HepG2 (cell line): ENCODE data around the gene ZFHX3.
A peak's percentile ranks its signal among the peaks of the same experiment; 100 is the strongest.

Source experiments
- CTCF ChIP-seq: sonication (generic); formaldehyde crosslinking; IDR thresholded peaks from 2 replicates; pipeline ENCODE4 v1.5.0; 2020; ENCODE audit warnings: mild to moderate bottlenecking, missing genetic modification reagents, moderate library complexity
- DPF2 ChIP-seq: sonication (generic); formaldehyde crosslinking; IDR thresholded peaks from 2 replicates; pipeline ENCODE4 v1.4.0; 2020; ENCODE audit warnings: mild to moderate bottlenecking, low read depth, missing genetic modification reagents, borderline replicate concordance
- ELF4 ChIP-seq: sonication (generic); formaldehyde crosslinking; IDR thresholded peaks from 2 replicates; pipeline ENCODE4 v1.5.0; 2020; ENCODE audit warnings: missing genetic modification reagents, mild to moderate bottlenecking, moderate library complexity, borderline replicate concordance
- IKZF1 ChIP-seq: fragments of 450-650 bp; IDR thresholded peaks from 2 replicates; pipeline ENCODE4 v1.7.1; 2016
- ZNF225 ChIP-seq: sonication (generic); formaldehyde crosslinking; IDR thresholded peaks from 2 replicates; pipeline ENCODE4 v1.4.0; 2020; ENCODE audit warnings: mild to moderate bottlenecking, missing genetic modification reagents
- ZNF792 ChIP-seq: IDR thresholded peaks from 2 replicates; pipeline ENCODE4 v1.6.1; 2016
- ZSCAN31 ChIP-seq: sonication (generic); formaldehyde crosslinking; IDR thresholded peaks from 2 replicates; pipeline ENCODE4 v1.5.0; 2020; ENCODE audit warnings: low read depth, mild to moderate bottlenecking, missing genetic modification reagents

- TF ChIP-seq DPF2 (CRISPR knock-in tag), result peak; percentile 68; the same call in 1 of the 2 replicates
- TF ChIP-seq ZNF792 (CRISPR knock-in tag), result no peak
- no peak; the same call in 1 of the 2 replicates for TF ChIP-seq ZNF225 (CRISPR knock-in tag)
- TF ChIP-seq ELF4, result no peak
- TF ChIP-seq CTCF (CRISPR knock-in tag), result no peak
- no peak for TF ChIP-seq IKZF1
- no peak for TF ChIP-seq ZSCAN31
These were observed 169.3 kb downstream of the ZFHX3 start for GRCh38 chr16:72878301-72879269.
